Bone marrow (tissue), 2 donors: Measurements from ENCODE around the gene SERTAD2.

Experiments used
- DNase-seq, 2 donors: peaks; one replicate each; lab custom pipeline; 2025; lab: John Stamatoyannopoulos, UW

The SERTAD2 gene

GRCh38 chr2:64627860-64628841 lies 25.6 kb downstream of the SERTAD2 start:
- DNase-seq, result no peak

GRCh38 chr2:64626963-64627760 lies 26.6 kb downstream of the SERTAD2 start:
- no peak for DNase-seq

GRCh38 chr2:64626146-64626809 lies 27.4 kb downstream of the SERTAD2 start:
- DNase-seq, result no peak

GRCh38 chr2:64625299-64626145 lies 28.2 kb downstream of the SERTAD2 start:
- no peak for DNase-seq

- no peak for DNase-seq
Measured at GRCh38 chr2:64624862-64625261, 28.9 kb downstream of the SERTAD2 start.

GRCh38 chr2:64624108-64624610 lies 29.6 kb downstream of the SERTAD2 start:
- no peak for DNase-seq

GRCh38 chr2:64623242-64623850 lies 30.4 kb downstream of the SERTAD2 start:
- no peak for DNase-seq

- DNase-seq, result no peak
Measured at GRCh38 chr2:64622443-64623241, 31.1 kb downstream of the SERTAD2 start.

GRCh38 chr2:64620661-64621060 lies 33.1 kb downstream of the SERTAD2 start:
- DNase-seq, result no peak

- DNase-seq, result peak in 1 of 2 donors; percentile 35
Measured at GRCh38 chr2:64617631-64618151, 36.0 kb downstream of the SERTAD2 start.

GRCh38 chr2:64615844-64616536 lies 37.7 kb downstream of the SERTAD2 start:
- no peak for DNase-seq

- no peak for DNase-seq
Measured at GRCh38 chr2:64615192-64615763, 38.4 kb downstream of the SERTAD2 start.

GRCh38 chr2:64613276-64613675 lies 40.4 kb downstream of the SERTAD2 start:
- no peak for DNase-seq

GRCh38 chr2:64612575-64613195 lies 41.0 kb downstream of the SERTAD2 start:
- DNase-seq, result no peak

GRCh38 chr2:64610316-64610855 lies 43.3 kb downstream of the SERTAD2 start:
- no peak for DNase-seq

- no peak for DNase-seq
Measured at GRCh38 chr2:64609942-64610281, 43.8 kb downstream of the SERTAD2 start.

GRCh38 chr2:64609227-64609941 lies 44.3 kb downstream of the SERTAD2 start:
- peak in 1 of 2 donors; percentile 78 for DNase-seq
